Fibroblast of skin of back (primary cell): Measurements from ENCODE around the gene PRKAG1.

Experiments used
- DNase-seq: peaks from one replicate; pipeline ENCODE4 v3.0.0-alpha.2; 2013

Gene PRKAG1

GRCh38 chr12:49030714-49031572 lies 12.4 kb upstream of the PRKAG1 start:
- no peak for DNase-seq

GRCh38 chr12:49030119-49030518 lies 11.5 kb upstream of the PRKAG1 start:
- no peak for DNase-seq

- DNase-seq = no peak
These were observed 10.2 kb upstream of the PRKAG1 start for GRCh38 chr12:49028666-49029275.

GRCh38 chr12:49027846-49028555 lies 9.4 kb upstream of the PRKAG1 start:
- no peak for DNase-seq

- no peak for DNase-seq
These were observed 8.3 kb upstream of the PRKAG1 start for GRCh38 chr12:49026678-49027480.

- no peak for DNase-seq
These were observed 7.5 kb upstream of the PRKAG1 start for GRCh38 chr12:49026101-49026500.

- no peak for DNase-seq
These were observed 6.9 kb upstream of the PRKAG1 start for GRCh38 chr12:49025463-49025862.

- DNase-seq = no peak
These were observed 6.0 kb upstream of the PRKAG1 start for GRCh38 chr12:49024543-49024942.

GRCh38 chr12:49023812-49024211 lies 5.2 kb upstream of the PRKAG1 start:
- no peak for DNase-seq

GRCh38 chr12:49022558-49023178 lies 4.1 kb upstream of the PRKAG1 start:
- DNase-seq = no peak

GRCh38 chr12:49021292-49021915 lies 2.8 kb upstream of the PRKAG1 start:
- no peak for DNase-seq

- no peak for DNase-seq
These were observed 1.9 kb upstream of the PRKAG1 start for GRCh38 chr12:49020441-49020840.

GRCh38 chr12:49019443-49020324 lies 1.1 kb upstream of the PRKAG1 start:
- DNase-seq = peak; percentile 55

- DNase-seq = no peak
These were observed 499 bp upstream of the PRKAG1 start for GRCh38 chr12:49019120-49019430.

GRCh38 chr12:49017891-49018260 lies 700 bp downstream of the PRKAG1 start:
- DNase-seq = peak; percentile 57

- DNase-seq = no peak
These were observed 3.4 kb downstream of the PRKAG1 start for GRCh38 chr12:49015196-49015595.

- DNase-seq = peak; percentile 45
These were observed 4.0 kb downstream of the PRKAG1 start for GRCh38 chr12:49014547-49014946.

- no peak for DNase-seq
These were observed 5.1 kb downstream of the PRKAG1 start for GRCh38 chr12:49013428-49013827.

- no peak for DNase-seq
These were observed 5.8 kb downstream of the PRKAG1 start for GRCh38 chr12:49012739-49013138.

GRCh38 chr12:49010092-49010668 lies 8.4 kb downstream of the PRKAG1 start:
- DNase-seq = no peak

- peak; percentile 14 for DNase-seq
These were observed 9.6 kb downstream of the PRKAG1 start for GRCh38 chr12:49008943-49009342.
